GM21723 (cell line): ENCODE measurements around the gene ENTPD8.
"Not testable (repeated sequence)": the region's sequence is repeated elsewhere in the genome, so short reads cannot be mapped to it uniquely, and the experiment has no call there.

Experiments
- ATAC-seq: cut with Tn5 transposase; IDR thresholded peaks from one replicate; pipeline ENCODE4 v1.9.1; 2021; ENCODE audit warnings: mild to moderate bottlenecking, moderate library complexity; ENCODE audit not compliant: unreplicated experiment

The ENTPD8 gene

GRCh38 chr9:137459601-137460362 lies 18.6 kb upstream of the ENTPD8 start:
- ATAC-seq: no peak

- ATAC-seq: peak; percentile 76
Observed at GRCh38 chr9:137459152-137459600, 18.0 kb upstream of the ENTPD8 start, which contains the start of gene NSMF. NSMF (minus strand) TSS chr9:137459334; CDS start chr9:137459102, 232 bp downstream.

- ATAC-seq: peak; percentile 19
Observed at GRCh38 chr9:137458194-137459151, 17.3 kb upstream of the ENTPD8 start.

- no peak for ATAC-seq
Observed at GRCh38 chr9:137457406-137458193, 16.4 kb upstream of the ENTPD8 start.

GRCh38 chr9:137456864-137457405 lies 15.8 kb upstream of the ENTPD8 start:
- no peak for ATAC-seq

GRCh38 chr9:137456061-137456863 lies 15.1 kb upstream of the ENTPD8 start:
- ATAC-seq: no peak

GRCh38 chr9:137455359-137455991 lies 14.3 kb upstream of the ENTPD8 start:
- ATAC-seq: no peak

- no peak for ATAC-seq
Observed at GRCh38 chr9:137454597-137455358, 13.6 kb upstream of the ENTPD8 start.

GRCh38 chr9:137454145-137454596 lies 13.0 kb upstream of the ENTPD8 start:
- ATAC-seq: no peak

GRCh38 chr9:137453643-137454081 lies 12.5 kb upstream of the ENTPD8 start:
- no peak for ATAC-seq

GRCh38 chr9:137452761-137453642 lies 11.8 kb upstream of the ENTPD8 start:
- ATAC-seq: no peak

- no peak for ATAC-seq
Observed at GRCh38 chr9:137452006-137452760, 11.0 kb upstream of the ENTPD8 start.

GRCh38 chr9:137451264-137452005 lies 10.3 kb upstream of the ENTPD8 start:
- not testable (repeated sequence) for ATAC-seq

GRCh38 chr9:137450539-137451222 lies 9.5 kb upstream of the ENTPD8 start:
- not testable (repeated sequence) for ATAC-seq

- no peak for ATAC-seq
Observed at GRCh38 chr9:137449931-137450538, 8.9 kb upstream of the ENTPD8 start.
